Stomach (tissue), 9 donors: ENCODE data around the gene LEKR1. TPM values are rescaled to one million over a fixed set of nuclear protein-coding genes. Genes with fewer than 3 reads are reported as not detected.

ENCODE experiments used
- DNase-seq, 2 donors: peaks; one replicate each; pipeline versions ENCODE4 v3.0.0 to v3.0.0-alpha.2; 2013 to 2019
- H3K27ac ChIP-seq, 5 donors: fragments of 200-600 bp in 4 of 5; sonication (generic) in 4 of 5; one replicate each; pipeline ENCODE4 v1.5.1; 2013 to 2019; ENCODE audit warnings: mild to moderate bottlenecking in 1 of 5, moderate library complexity in 1 of 5
- H3K27me3 ChIP-seq, 3 donors: fragments of 200-600 bp; sonication (generic); one replicate each; pipeline ENCODE4 v1.5.1; 2017 to 2019; ENCODE audit warnings: mixed run types in 1 of 3
- H3K36me3 ChIP-seq, 4 donors: fragments of 200-600 bp; sonication (generic); 1 replicate in 3 of 4; 2 replicates in 1 of 4; pipeline ENCODE4 v1.5.1; 2016 to 2019
- H3K4me1 ChIP-seq, 4 donors: fragments of 200-600 bp; sonication (generic); one replicate each; pipeline ENCODE4 v1.5.1; 2016 to 2019
- H3K4me3 ChIP-seq, 4 donors: fragments of 200-600 bp; sonication (generic) in 3 of 4; one replicate each; pipeline ENCODE4 v1.5.1; 2016 to 2019; ENCODE audit warnings: mild to moderate bottlenecking in 1 of 4
- H3K9me3 ChIP-seq, 4 donors: fragments of 200-600 bp; sonication (generic); one replicate each; pipeline ENCODE4 v1.5.1; 2016 to 2019
- CTCF ChIP-seq, 7 experiments: fragments of 450-650 bp in 4 of 7; fragments of 200-600 bp in 3 of 7; sonication (generic) in 3 of 7; IDR thresholded peaks; one replicate each; pipeline ENCODE4 v1.5.1; 2016 to 2019; ENCODE audit warnings: antibody characterized with exemption in 7 of 7, control low read depth in 2 of 7, mild to moderate bottlenecking in 1 of 7
- EP300 ChIP-seq: sonication (generic); formaldehyde crosslinking; IDR thresholded peaks from one replicate; pipeline ENCODE4 v1.6.1; 2017; ENCODE audit warnings: antibody characterized with exemption
- POLR2A ChIP-seq, 4 donors: fragments of 450-650 bp; IDR thresholded peaks; one replicate each; pipeline ENCODE4 v1.6.1; 2016; ENCODE audit warnings: antibody characterized with exemption in 4 of 4, control low read depth in 2 of 4, mild to moderate bottlenecking in 1 of 4, moderate library complexity in 1 of 4
- POLR2AphosphoS5 ChIP-seq, 3 donors: sonication (generic); formaldehyde crosslinking; IDR thresholded peaks; one replicate each; pipeline ENCODE4 v1.6.1; 2016; ENCODE audit warnings: antibody characterized with exemption in 3 of 3
- WGBS, 5 donors: extraction: QIAGEN DNeasy Blood & Tissue Kit in 3 of 5; methylation state at CpG; one replicate each; pipeline versions ENCODE4 v1.1.5 to v1.1.7; 2013 to 2018; 5-methylcytosine and 5-hydroxymethylcytosine counted together
- intact Hi-C: fragments of 100-400 bp; cut with DNase I; formaldehyde crosslinking; loops from one replicate; pipeline ENCODE4 v1.15.1; 2023; ENCODE audit warnings: low total_unique reads
- polyA plus RNA-seq, 3 donors: library from polyadenylated mRNA; stranded (reverse); fragments of 200-250 nt; gene quantifications; one replicate each; pipeline ENCODE4 v1.2.3, GENCODE V29; 2013
- total RNA-seq, 5 donors: library from RNA; depleted of rRNA; stranded (reverse); fragments of >200 nt; gene quantifications; one replicate each; pipeline versions ENCODE4 v1.1.0 to v1.2.3, GENCODE V29; 2014 to 2016
- donor health status: healthy with polysubstance abuse.
- donor health status: Bipolar disorder and iron deficiency.
- donor health status: healthy.

Gene LEKR1
- total and polyA plus RNA-seq, 8 donors = 0.31 to 2.6 (median 0.44) TPM; not detected in 3

- intact Hi-C loops = no loop called here
- no peak overlapping the region for H3K4me3 ChIP-seq
- H3K27ac ChIP-seq = no peak overlapping the region
- DNase-seq = no peak
- no peaks in the 10 kb centered on the region for H3K27me3 ChIP-seq
- H3K9me3 ChIP-seq = no peaks in the 10 kb centered on the region
- H3K36me3 ChIP-seq = no peaks in the 10 kb centered on the region
- TF ChIP-seq EP300 (no peak), POLR2A (IDR thresholded peaks at IDR 0.05) (no peak), CTCF (IDR thresholded peaks at IDR 0.05) (no peak), POLR2AphosphoS5 (IDR thresholded peaks at IDR 0.05) (no peak)
- H3K4me1 ChIP-seq = peaks cover 0 to 7% (median 3%) of the 10 kb centered on the region in 4 donors
Observed at GRCh38 chr3:156790156-156790555, 36.0 kb upstream of the LEKR1 start.

- H3K4me1 ChIP-seq = peaks cover 0 to 7% (median 3%) of the 10 kb centered on the region in 4 donors
- 77 to 99% (median 92%) methylated on average over 3 of the region's 3 CpGs for WGBS, 5 donors
- no peak overlapping the region for H3K27ac ChIP-seq
- no peak overlapping the region for H3K4me3 ChIP-seq
- TF ChIP-seq CTCF (IDR thresholded peaks at IDR 0.05) (no peak), EP300 (no peak), POLR2A (IDR thresholded peaks at IDR 0.05) (no peak), POLR2AphosphoS5 (IDR thresholded peaks at IDR 0.05) (no peak)
- no peaks in the 10 kb centered on the region for H3K27me3 ChIP-seq
- H3K36me3 ChIP-seq = no peaks in the 10 kb centered on the region
- H3K9me3 ChIP-seq = no peaks in the 10 kb centered on the region
- DNase-seq = no peak
- intact Hi-C loops = no loop called here
Observed at GRCh38 chr3:156792114-156792513, 34.0 kb upstream of the LEKR1 start.

GRCh38 chr3:156792536-156792935 lies 33.6 kb upstream of the LEKR1 start:
- peaks cover 0 to 7% (median 3%) of the 10 kb centered on the region in 4 donors for H3K4me1 ChIP-seq
- TF ChIP-seq POLR2AphosphoS5 (IDR thresholded peaks at IDR 0.05) (no peak), CTCF (IDR thresholded peaks at IDR 0.05) (no peak), POLR2A (IDR thresholded peaks at IDR 0.05) (no peak), EP300 (no peak)
- WGBS, 5 donors = 57 to 80% (median 62%) methylated on average over 3 of the region's 3 CpGs
- no peak overlapping the region for H3K4me3 ChIP-seq
- H3K9me3 ChIP-seq = no peaks in the 10 kb centered on the region
- H3K27me3 ChIP-seq = no peaks in the 10 kb centered on the region
- H3K27ac ChIP-seq = no peak overlapping the region
- intact Hi-C loops = no loop called here
- no peak for DNase-seq
- no peaks in the 10 kb centered on the region for H3K36me3 ChIP-seq

- no peak overlapping the region for H3K4me3 ChIP-seq
- H3K27ac ChIP-seq = no peak overlapping the region
- TF ChIP-seq POLR2AphosphoS5 (IDR thresholded peaks at IDR 0.05) = no peak
- no peak for TF ChIP-seq EP300
- TF ChIP-seq POLR2A (IDR thresholded peaks at IDR 0.05) = no peak
- TF ChIP-seq CTCF (IDR thresholded peaks at IDR 0.05) = no peak
- no peaks in the 10 kb centered on the region for H3K27me3 ChIP-seq
- 64 to 91% (median 81%) methylated on average over 2 of the region's 2 CpGs for WGBS, 5 donors
- H3K36me3 ChIP-seq = no peaks in the 10 kb centered on the region
- intact Hi-C loops = no loop called here
- H3K9me3 ChIP-seq = no peaks in the 10 kb centered on the region
- H3K4me1 ChIP-seq = peaks cover 0 to 7% (median 3%) of the 10 kb centered on the region in 4 donors
- no peak for DNase-seq
Observed at GRCh38 chr3:156792945-156793344, 33.2 kb upstream of the LEKR1 start.
